Erythroblast (primary cell): ENCODE data around the gene ZNF132.

Source experiments
- GATA1 ChIP-seq: IDR thresholded peaks from 2 replicates; pipeline ENCODE4 v1.6.1; 2011; ENCODE audit warnings: low read depth, mild to moderate bottlenecking, control low read depth, low read length, moderate library complexity
- POLR2A ChIP-seq: IDR thresholded peaks from 2 replicates; pipeline ENCODE4 v1.6.1; 2011; ENCODE audit warnings: mild to moderate bottlenecking, low read length

DNA sequence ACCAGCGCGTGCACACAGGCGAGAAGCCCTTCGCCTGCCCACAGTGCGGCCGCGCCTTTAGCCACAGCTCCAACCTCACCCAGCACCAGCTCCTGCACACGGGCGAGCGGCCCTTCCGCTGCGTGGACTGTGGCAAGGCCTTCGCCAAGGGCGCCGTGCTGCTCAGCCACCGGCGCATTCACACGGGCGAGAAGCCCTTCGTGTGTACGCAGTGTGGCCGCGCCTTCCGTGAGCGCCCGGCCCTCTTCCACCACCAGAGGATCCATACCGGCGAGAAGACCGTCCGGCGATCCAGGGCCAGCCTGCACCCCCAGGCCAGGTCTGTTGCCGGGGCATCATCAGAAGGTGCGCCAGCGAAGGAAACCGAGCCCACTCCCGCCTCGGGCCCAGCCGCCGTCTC is 31.8 kb upstream of the ZNF132 start:
- no peak for TF ChIP-seq POLR2A
- no peak for TF ChIP-seq GATA1
